OCI-LY1 (cell line): Measurements from ENCODE around the gene DIPK1C.

Experiments
- H2AFZ ChIP-seq: fragments of 200-600 bp; sonication (generic), shearing (Covaris generic); 2 replicates; pipeline ENCODE4 v1.6.0; 2014; ENCODE audit warnings: antibody characterized with exemption, mild to moderate bottlenecking, low read length
- H3F3A ChIP-seq: fragments of 200-600 bp; sonication (generic), shearing (Covaris generic); 2 replicates; pipeline ENCODE4 v1.6.0; 2014; ENCODE audit warnings: mild to moderate bottlenecking, antibody characterized with exemption, low read length, moderate library complexity; ENCODE audit not compliant: insufficient read depth
- H3K27ac ChIP-seq: fragments of 200-600 bp; sonication (generic); 2 replicates; pipeline ENCODE4 v1.5.1; 2014; ENCODE audit warnings: low read length, mixed run types, mild to moderate bottlenecking, low read depth; ENCODE audit not compliant: poor library complexity, severe bottlenecking
- H3K27me3 ChIP-seq: fragments of 200-600 bp; sonication (generic); 2 replicates; pipeline ENCODE4 v1.6.0; 2014; ENCODE audit warnings: antibody characterized with exemption, mild to moderate bottlenecking, low read length, moderate library complexity; ENCODE audit not compliant: insufficient read depth
- H3K36me3 ChIP-seq: fragments of 200-600 bp; sonication (generic); 2 replicates; pipeline ENCODE4 v1.6.1; 2014; ENCODE audit warnings: mild to moderate bottlenecking, antibody characterized with exemption, low read length, moderate library complexity, mixed read lengths; ENCODE audit not compliant: insufficient read depth
- H3K4me1 ChIP-seq: fragments of 200-600 bp; sonication (generic); 2 replicates; pipeline ENCODE4 v1.5.1; 2014; ENCODE audit warnings: mild to moderate bottlenecking, low read length, moderate library complexity; ENCODE audit not compliant: insufficient read depth, severe bottlenecking
- H3K4me2 ChIP-seq: fragments of 200-600 bp; sonication (generic), shearing (Covaris generic); 2 replicates; pipeline ENCODE4 v1.6.1; 2014; ENCODE audit warnings: low read length
- H3K4me3 ChIP-seq: fragments of 200-600 bp; sonication (generic); 2 replicates; pipeline ENCODE4 v1.5.1; 2014; ENCODE audit warnings: low read length, low read depth, mild to moderate bottlenecking, mixed read lengths; ENCODE audit not compliant: poor library complexity, severe bottlenecking
- H3K79me2 ChIP-seq: fragments of 200-600 bp; shearing (Covaris generic); 2 replicates; pipeline ENCODE4 v1.6.1; 2016; ENCODE audit warnings: mixed run types, low read length, mixed read lengths; ENCODE audit not compliant: insufficient read depth
- H3K9ac ChIP-seq: fragments of 200-600 bp; sonication (generic), shearing (Covaris generic); 2 replicates; pipeline ENCODE4 v1.6.1; 2014; ENCODE audit warnings: mild to moderate bottlenecking, low read length, mixed read lengths
- H3K9me2 ChIP-seq: fragments of 200-600 bp; sonication (generic), shearing (Covaris generic); 2 replicates; pipeline ENCODE4 v1.6.1; 2014; ENCODE audit warnings: low read depth, mild to moderate bottlenecking, low read length, mixed read lengths
- H3K9me3 ChIP-seq: fragments of 200-600 bp; shearing (Covaris generic); 2 replicates; pipeline ENCODE4 v1.6.1; 2014; ENCODE audit warnings: low read length, mixed read lengths
- H4K20me1 ChIP-seq: fragments of 200-600 bp; sonication (generic), shearing (Covaris generic); 2 replicates; pipeline ENCODE4 v1.6.0; 2016; ENCODE audit warnings: mild to moderate bottlenecking, low read length; ENCODE audit not compliant: insufficient read depth
- CTCF ChIP-seq: fragments of 200-600 bp; sonication (generic), shearing (Covaris generic); IDR thresholded peaks from 2 replicates; pipeline ENCODE4 v1.5.1; 2017; ENCODE audit warnings: mild to moderate bottlenecking, antibody characterized with exemption, low read length, moderate library complexity, mixed read lengths
- EZH2 ChIP-seq: fragments of 200-600 bp; sonication (generic), shearing (Covaris generic); IDR thresholded peaks from 2 replicates; pipeline ENCODE4 v1.8.0; 2017; ENCODE audit warnings: borderline replicate concordance, mixed run types, mild to moderate bottlenecking, antibody characterized with exemption, low read length, moderate library complexity, mixed read lengths

Gene DIPK1C

GRCh38 chr18:74446631-74447403 lies 10.3 kb downstream of the DIPK1C start:
- H3K79me2 ChIP-seq, result no peaks in the 10 kb centered on the region
- no peaks in the 10 kb centered on the region for H3K4me1 ChIP-seq
- H3K9me2 ChIP-seq, result no peaks in the 10 kb centered on the region
- no peak overlapping the region for H3K4me2 ChIP-seq
- H3K9ac ChIP-seq, result no peak overlapping the region
- H3K36me3 ChIP-seq, result no peaks in the 10 kb centered on the region
- no peak overlapping the region for H2AFZ ChIP-seq
- H3K27me3 ChIP-seq, result 0 out of 2 replicates have a peak, but pooled peaks cover 4% of the 10 kb centered on the region
- H3K4me3 ChIP-seq, result no peak overlapping the region
- no peaks in the 10 kb centered on the region for H3K9me3 ChIP-seq
- TF ChIP-seq EZH2, result no peak
- TF ChIP-seq CTCF, result no peak
- no peaks in the 10 kb centered on the region for H4K20me1 ChIP-seq
- H3F3A ChIP-seq, result no peaks in the 10 kb centered on the region
- no peak overlapping the region for H3K27ac ChIP-seq

GRCh38 chr18:74446178-74446577 lies 10.9 kb downstream of the DIPK1C start:
- no peak overlapping the region for H3K9ac ChIP-seq
- no peak for TF ChIP-seq EZH2
- no peak for TF ChIP-seq CTCF
- no peak overlapping the region for H2AFZ ChIP-seq
- no peaks in the 10 kb centered on the region for H3K4me1 ChIP-seq
- no peaks in the 10 kb centered on the region for H3K79me2 ChIP-seq
- H3K4me2 ChIP-seq, result no peak overlapping the region
- no peak overlapping the region for H3K27ac ChIP-seq
- H3K9me3 ChIP-seq, result no peaks in the 10 kb centered on the region
- no peak overlapping the region for H3K4me3 ChIP-seq
- no peaks in the 10 kb centered on the region for H3F3A ChIP-seq
- H3K27me3 ChIP-seq, result 0 out of 2 replicates have a peak, but pooled peaks cover 4% of the 10 kb centered on the region
- H4K20me1 ChIP-seq, result no peaks in the 10 kb centered on the region
- H3K9me2 ChIP-seq, result no peaks in the 10 kb centered on the region
- H3K36me3 ChIP-seq, result no peaks in the 10 kb centered on the region

GRCh38 chr18:74445585-74445984 lies 11.5 kb downstream of the DIPK1C start:
- H3K79me2 ChIP-seq, result no peaks in the 10 kb centered on the region
- H3K27me3 ChIP-seq, result 0 out of 2 replicates have a peak, but pooled peaks cover 4% of the 10 kb centered on the region
- H3K27ac ChIP-seq, result no peak overlapping the region
- no peak overlapping the region for H3K4me2 ChIP-seq
- no peaks in the 10 kb centered on the region for H3K9me2 ChIP-seq
- H3K4me3 ChIP-seq, result no peak overlapping the region
- H3K9ac ChIP-seq, result no peak overlapping the region
- H3F3A ChIP-seq, result no peaks in the 10 kb centered on the region
- no peaks in the 10 kb centered on the region for H3K4me1 ChIP-seq
- H4K20me1 ChIP-seq, result no peaks in the 10 kb centered on the region
- H3K36me3 ChIP-seq, result no peaks in the 10 kb centered on the region
- H3K9me3 ChIP-seq, result no peaks in the 10 kb centered on the region
- H2AFZ ChIP-seq, result no peak overlapping the region
- TF ChIP-seq EZH2, result no peak
- TF ChIP-seq CTCF, result no peak
